Measurements from ENCODE around the gene PLEKHB2.
"Not testable (repeated sequence)": the region's sequence is repeated elsewhere in the genome, so short reads cannot be mapped to it uniquely, and the experiment has no call there.

Gene PLEKHB2

DNA sequence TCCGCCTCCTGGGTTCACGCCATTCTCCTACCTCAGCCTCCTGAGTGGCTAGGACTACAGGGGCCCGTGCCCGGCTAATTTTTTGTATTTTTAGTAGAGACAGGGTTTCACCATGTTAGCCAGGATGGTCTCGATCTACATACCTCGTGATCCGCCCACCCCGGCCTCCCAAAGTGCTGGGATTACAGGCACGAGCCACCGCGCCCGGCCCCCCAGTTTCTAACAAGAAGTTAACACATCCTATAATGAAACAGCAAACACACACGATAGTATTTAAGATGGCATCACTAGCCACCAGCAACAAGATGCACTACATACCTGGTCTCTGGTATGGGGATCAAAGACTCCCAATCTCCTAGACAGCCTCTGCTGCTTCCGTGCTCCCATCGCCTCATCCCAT, 29.6 kb upstream of the PLEKHB2 start:
- H3K27me3 ChIP-seq (ENCODE audit: control insufficient read depth in 2 of 2, insufficient read depth in 2 of 2, low read length in 2 of 2); H3K27ac ChIP-seq (ENCODE audit: low read depth in 2 of 2, low read length in 2 of 2); H3K9ac ChIP-seq (ENCODE audit: low read depth in 1 of 2, low read length in 2 of 2); H3K9me3 ChIP-seq (ENCODE audit: control insufficient read depth in 2 of 2, low read length in 2 of 2); H3K4me1 ChIP-seq (ENCODE audit: control insufficient read depth in 2 of 2, insufficient read depth in 2 of 2, low read length in 2 of 2); H3K4me3 ChIP-seq (ENCODE audit: low read length in 2 of 2): not testable (repeated sequence)
- H3K36me3 ChIP-seq (ENCODE audit: control insufficient read depth in 2 of 2, insufficient read depth in 2 of 2, low read length in 2 of 2): peaks cover 39 to 71% of the 10 kb centered on the region in 2 donors

DNA sequence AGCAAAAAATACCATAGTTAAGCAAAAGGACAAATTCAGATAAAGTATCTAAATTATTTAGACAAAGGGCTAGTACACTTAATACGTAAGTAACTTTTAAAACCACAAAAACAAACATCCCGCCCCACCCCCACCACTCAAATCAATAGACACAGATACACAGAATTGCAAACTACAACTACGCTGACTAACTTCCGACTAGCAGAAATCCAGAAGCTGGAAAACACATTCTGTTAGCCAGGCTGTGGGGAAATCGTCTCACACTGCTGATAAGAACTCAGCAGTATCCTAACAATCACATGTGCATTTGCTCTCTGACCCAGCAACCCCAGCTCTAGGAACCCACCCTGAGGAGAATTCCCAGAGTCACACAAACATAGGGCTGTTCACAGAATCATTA, 28.4 kb upstream of the PLEKHB2 start:
- Histone ChIP-seq H3K4me1 (ENCODE audit: control insufficient read depth in 2 of 2, insufficient read depth in 2 of 2, low read length in 2 of 2) (no peaks in the 10 kb centered on the region), H3K9ac (ENCODE audit: low read depth in 1 of 2, low read length in 2 of 2) (no peak overlapping the region), H3K4me3 (ENCODE audit: low read length in 2 of 2) (no peak overlapping the region), H3K27me3 (ENCODE audit: control insufficient read depth in 2 of 2, insufficient read depth in 2 of 2, low read length in 2 of 2) (no peaks in the 10 kb centered on the region), H3K27ac (ENCODE audit: low read depth in 2 of 2, low read length in 2 of 2) (no peak overlapping the region), H3K36me3 (ENCODE audit: control insufficient read depth in 2 of 2, insufficient read depth in 2 of 2, low read length in 2 of 2) (peaks cover 43 to 70% of the 10 kb centered on the region in 2 donors), H3K9me3 (ENCODE audit: control insufficient read depth in 2 of 2, low read length in 2 of 2) (no peaks in the 10 kb centered on the region)

DNA sequence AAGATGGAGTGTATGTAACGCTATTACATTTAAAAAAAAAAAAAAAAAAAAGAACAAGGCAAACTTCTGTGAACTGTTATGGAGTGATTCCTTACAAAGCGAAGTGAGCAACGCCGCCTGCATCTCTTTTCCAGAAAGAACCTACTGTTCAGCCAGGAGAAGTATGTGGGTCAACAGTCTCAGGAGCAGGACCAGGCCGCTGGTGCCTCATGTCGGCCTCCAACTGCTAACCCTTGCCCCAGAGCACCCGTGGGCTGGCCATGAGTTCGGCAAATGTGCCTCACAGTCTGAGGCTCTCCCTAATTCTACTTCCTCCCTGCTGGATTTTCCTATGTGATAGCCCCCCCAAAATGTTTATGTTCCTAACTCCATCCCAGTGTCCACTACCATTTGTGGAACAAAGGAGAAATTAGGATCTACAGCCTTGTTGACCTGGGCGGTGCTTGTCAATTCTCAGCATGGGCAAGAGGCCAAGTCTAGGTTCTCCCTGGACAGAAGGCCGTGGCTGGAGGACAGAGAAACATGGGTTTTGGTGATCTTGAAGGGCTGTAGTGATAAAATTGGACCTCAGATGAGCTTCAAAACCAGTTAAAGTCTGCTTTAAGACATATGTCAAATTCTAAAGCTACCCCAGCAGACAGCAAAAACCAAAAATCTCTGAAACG, 27.8 kb upstream of the PLEKHB2 start:
- Histone ChIP-seq H3K27ac (ENCODE audit: low read depth in 2 of 2, low read length in 2 of 2) (no peak overlapping the region), H3K27me3 (ENCODE audit: control insufficient read depth in 2 of 2, insufficient read depth in 2 of 2, low read length in 2 of 2) (no peaks in the 10 kb centered on the region)

DNA sequence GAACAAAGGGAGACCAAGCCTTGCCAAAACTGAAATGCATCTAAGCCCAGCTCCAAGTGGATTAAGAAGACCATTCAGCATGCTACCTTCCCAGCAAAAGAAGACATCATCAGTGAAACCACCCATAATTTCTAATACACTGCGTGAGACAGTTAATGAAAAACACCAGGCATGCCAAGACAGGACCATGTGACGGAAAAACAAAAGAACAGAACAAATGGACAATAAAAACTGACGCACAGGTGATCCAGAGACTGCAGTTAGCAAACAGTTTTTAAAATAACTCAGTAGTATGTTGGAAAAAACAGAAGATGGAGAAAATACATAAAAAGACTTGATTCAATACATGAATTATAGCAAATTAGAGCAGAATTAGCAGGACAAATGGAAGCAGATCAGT, 27.2 kb upstream of the PLEKHB2 start:
- H3K4me1 ChIP-seq (ENCODE audit: control insufficient read depth in 2 of 2, insufficient read depth in 2 of 2, low read length in 2 of 2): no peaks in the 10 kb centered on the region
- no peak overlapping the region for H3K4me3 ChIP-seq (ENCODE audit: low read length in 2 of 2)
- H3K9ac ChIP-seq (ENCODE audit: low read depth in 1 of 2, low read length in 2 of 2): no peak overlapping the region
- no peaks in the 10 kb centered on the region for H3K9me3 ChIP-seq (ENCODE audit: control insufficient read depth in 2 of 2, low read length in 2 of 2)
- no peaks in the 10 kb centered on the region for H3K27me3 ChIP-seq (ENCODE audit: control insufficient read depth in 2 of 2, insufficient read depth in 2 of 2, low read length in 2 of 2)
- peaks cover 46 to 72% of the 10 kb centered on the region in 2 donors for H3K36me3 ChIP-seq (ENCODE audit: control insufficient read depth in 2 of 2, insufficient read depth in 2 of 2, low read length in 2 of 2)
- H3K27ac ChIP-seq (ENCODE audit: low read depth in 2 of 2, low read length in 2 of 2): no peak overlapping the region

More for the DNA sequence above, 27.8 kb upstream of the PLEKHB2 start:
- Histone ChIP-seq H3K9me3 (ENCODE audit: control insufficient read depth in 2 of 2, low read length in 2 of 2) (no peaks in the 10 kb centered on the region), H3K9ac (ENCODE audit: low read depth in 1 of 2, low read length in 2 of 2) (no peak overlapping the region), H3K4me3 (ENCODE audit: low read length in 2 of 2) (no peak overlapping the region), H3K4me1 (ENCODE audit: control insufficient read depth in 2 of 2, insufficient read depth in 2 of 2, low read length in 2 of 2) (no peaks in the 10 kb centered on the region), H3K36me3 (ENCODE audit: control insufficient read depth in 2 of 2, insufficient read depth in 2 of 2, low read length in 2 of 2) (peaks cover 46 to 73% of the 10 kb centered on the region in 2 donors)

- not testable (repeated sequence) for H3K27me3 ChIP-seq (ENCODE audit: control insufficient read depth in 2 of 2, insufficient read depth in 2 of 2, low read length in 2 of 2); H3K4me1 ChIP-seq (ENCODE audit: control insufficient read depth in 2 of 2, insufficient read depth in 2 of 2, low read length in 2 of 2)
Observed at GRCh38 chr2:131079931-131080330, 25.2 kb upstream of the PLEKHB2 start.

GRCh38 chr2:131081190-131081589, 23.9 kb upstream of the PLEKHB2 start:
- no peak overlapping the region for H3K4me3 ChIP-seq (ENCODE audit: low read length in 2 of 2)
- H3K9me3 ChIP-seq (ENCODE audit: control insufficient read depth in 2 of 2, low read length in 2 of 2): no peaks in the 10 kb centered on the region
- H3K36me3 ChIP-seq (ENCODE audit: control insufficient read depth in 2 of 2, insufficient read depth in 2 of 2, low read length in 2 of 2): peaks cover 49 to 70% of the 10 kb centered on the region in 2 donors
- H3K27me3 ChIP-seq (ENCODE audit: control insufficient read depth in 2 of 2, insufficient read depth in 2 of 2, low read length in 2 of 2): no peaks in the 10 kb centered on the region
- no peaks in the 10 kb centered on the region for H3K4me1 ChIP-seq (ENCODE audit: control insufficient read depth in 2 of 2, insufficient read depth in 2 of 2, low read length in 2 of 2)
- no peak overlapping the region for H3K9ac ChIP-seq (ENCODE audit: low read depth in 1 of 2, low read length in 2 of 2)
- no peak overlapping the region for H3K27ac ChIP-seq (ENCODE audit: low read depth in 2 of 2, low read length in 2 of 2)

More at GRCh38 chr2:131079931-131080330, 25.2 kb upstream of the PLEKHB2 start:
- H3K36me3 ChIP-seq (ENCODE audit: control insufficient read depth in 2 of 2, insufficient read depth in 2 of 2, low read length in 2 of 2): peaks cover 47 to 64% of the 10 kb centered on the region in 2 donors
- not testable (repeated sequence) for H3K27ac ChIP-seq (ENCODE audit: low read depth in 2 of 2, low read length in 2 of 2); H3K9me3 ChIP-seq (ENCODE audit: control insufficient read depth in 2 of 2, low read length in 2 of 2); H3K4me3 ChIP-seq (ENCODE audit: low read length in 2 of 2); H3K9ac ChIP-seq (ENCODE audit: low read depth in 1 of 2, low read length in 2 of 2)

DNA sequence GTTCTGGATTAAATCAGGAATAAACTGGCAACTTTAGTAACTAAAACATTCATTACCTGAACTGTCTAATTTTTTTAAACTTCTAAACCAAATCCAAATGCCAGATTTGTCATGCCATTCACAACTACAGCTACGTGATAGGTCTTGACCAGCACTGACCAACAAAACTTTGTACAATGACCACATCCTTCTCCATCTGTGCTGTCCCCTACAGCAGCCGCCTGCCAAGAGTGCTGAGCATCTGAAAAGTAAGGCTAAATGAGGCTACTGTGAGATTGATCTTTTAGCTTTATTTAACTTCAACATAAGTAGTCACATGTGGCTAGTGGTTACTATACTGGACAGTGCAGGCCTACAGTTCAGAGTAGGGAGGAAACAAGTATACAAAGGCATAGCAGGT, 19.5 kb upstream of the PLEKHB2 start:
- Histone ChIP-seq H3K36me3 (ENCODE audit: control insufficient read depth in 2 of 2, insufficient read depth in 2 of 2, low read length in 2 of 2) (peaks cover 46 to 55% of the 10 kb centered on the region in 2 donors), H3K27me3 (ENCODE audit: control insufficient read depth in 2 of 2, insufficient read depth in 2 of 2, low read length in 2 of 2) (no peaks in the 10 kb centered on the region), H3K4me3 (ENCODE audit: low read length in 2 of 2) (no peak overlapping the region), H3K27ac (ENCODE audit: low read depth in 2 of 2, low read length in 2 of 2) (no peak overlapping the region), H3K9ac (ENCODE audit: low read depth in 1 of 2, low read length in 2 of 2) (no peak overlapping the region), H3K4me1 (ENCODE audit: control insufficient read depth in 2 of 2, insufficient read depth in 2 of 2, low read length in 2 of 2) (no peaks in the 10 kb centered on the region), H3K9me3 (ENCODE audit: control insufficient read depth in 2 of 2, low read length in 2 of 2) (no peaks in the 10 kb centered on the region)

DNA sequence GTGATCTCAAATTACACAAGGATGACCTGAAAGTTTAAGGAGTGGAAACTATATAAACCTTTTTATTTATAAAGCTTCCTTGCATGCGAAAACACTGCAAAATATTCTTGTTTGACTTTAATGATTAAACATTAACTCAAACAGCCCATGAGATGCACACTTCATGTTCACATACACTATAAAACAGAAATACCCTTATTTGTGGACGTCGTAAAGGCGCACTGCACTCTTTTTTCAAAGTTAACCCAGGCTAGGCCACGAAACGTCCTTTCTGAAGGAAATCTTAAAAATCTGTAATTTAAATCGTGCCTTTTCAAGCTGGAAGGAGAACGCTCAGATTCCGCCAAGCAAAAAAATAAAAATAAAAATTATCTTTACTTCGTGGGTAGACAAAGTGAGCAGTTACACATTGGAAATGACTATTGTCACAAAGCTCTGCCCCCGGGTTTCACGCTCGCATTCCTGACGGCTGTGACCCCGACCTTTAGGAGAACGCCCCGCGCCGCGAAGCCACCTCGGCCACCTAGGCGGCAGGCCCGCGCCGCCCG, 12.6 kb upstream of the PLEKHB2 start:
- peak overlapping the region; percentile 86 to 90 for H3K4me3 ChIP-seq (ENCODE audit: low read length in 2 of 2)
- peak overlapping the region; percentile 96 to 98 for H3K27ac ChIP-seq (ENCODE audit: low read depth in 2 of 2, low read length in 2 of 2)
- no peaks in the 10 kb centered on the region for H3K9me3 ChIP-seq (ENCODE audit: control insufficient read depth in 2 of 2, low read length in 2 of 2)
- H3K4me1 ChIP-seq (ENCODE audit: control insufficient read depth in 2 of 2, insufficient read depth in 2 of 2, low read length in 2 of 2): peaks cover 3 to 8% of the 10 kb centered on the region in 2 donors
- no peaks in the 10 kb centered on the region for H3K27me3 ChIP-seq (ENCODE audit: control insufficient read depth in 2 of 2, insufficient read depth in 2 of 2, low read length in 2 of 2)
- H3K36me3 ChIP-seq (ENCODE audit: control insufficient read depth in 2 of 2, insufficient read depth in 2 of 2, low read length in 2 of 2): peaks cover 9 to 15% of the 10 kb centered on the region in 2 donors
- peak overlapping the region; percentile 84 to 97 for H3K9ac ChIP-seq (ENCODE audit: low read depth in 1 of 2, low read length in 2 of 2)

GRCh38 chr2:131093006-131093695, 12.0 kb upstream of the PLEKHB2 start, which contains the start of gene FAM168B:
Gene FAM168B, minus strand, starts transcription at chr2:131093460. Its CDS starts 10,814 bp downstream, at chr2:131082646.
- peak within 1 kb of the TSS; percentile 84 to 97 for H3K9ac ChIP-seq (ENCODE audit: low read depth in 1 of 2, low read length in 2 of 2)
- H3K27me3 ChIP-seq (ENCODE audit: control insufficient read depth in 2 of 2, insufficient read depth in 2 of 2, low read length in 2 of 2): no peaks in the 10 kb centered on the region
- H3K4me1 ChIP-seq (ENCODE audit: control insufficient read depth in 2 of 2, insufficient read depth in 2 of 2, low read length in 2 of 2): peaks cover 3 to 8% of the 10 kb centered on the region in 2 donors
- H3K36me3 ChIP-seq (ENCODE audit: control insufficient read depth in 2 of 2, insufficient read depth in 2 of 2, low read length in 2 of 2): peaks cover 4 to 8% of the 10 kb centered on the region in 2 donors
- H3K27ac ChIP-seq (ENCODE audit: low read depth in 2 of 2, low read length in 2 of 2): peak within 1 kb of the TSS; percentile 96 to 98
- H3K4me3 ChIP-seq (ENCODE audit: low read length in 2 of 2): peak within 1 kb of the TSS; percentile 86 to 90
- no peaks in the 10 kb centered on the region for H3K9me3 ChIP-seq (ENCODE audit: control insufficient read depth in 2 of 2, low read length in 2 of 2)

All from mucosa of rectum (tissue), 2 donors.